GM12878 (cell line): ENCODE measurements around the gene NPBWR2. TPM values are rescaled to one million over a fixed set of nuclear protein-coding genes. Genes with fewer than 3 reads are reported as not detected.

Experiments
- ATAC-seq: fragments of 200-7000 bp; cut with Tn5 transposase; 3 replicates; pipeline ENCODE4 v1.9.1; 2020; ENCODE audit warnings: mild to moderate bottlenecking, moderate library complexity
- BruUV-seq: library from RNA; stranded (reverse); fragments of 400-500 nt; replicated peaks from 2 replicates; lab custom pipeline; 2021; lab: Mats Ljungman, UMichigan
- CTCF ChIA-PET: fragments of 300-600 bp; sonication (Branson Sonifier 250); formaldehyde crosslinking; extraction: SDS; loops from one replicate; lab custom pipeline; 2021; ENCODE audit warnings: inconsistent platforms; lab: Yijun Ruan, JAX
- POLR2A ChIA-PET: fragments of 350-600 bp; formaldehyde crosslinking; extraction: SDS; loops from one replicate; lab custom pipeline; 2021; ENCODE audit warnings: inconsistent platforms; lab: Charles Lee
- RAD21 ChIA-PET: fragments of 300-600 bp; sonication (Branson Sonifier 250); formaldehyde crosslinking; loops from one replicate; lab custom pipeline; 2023; ENCODE audit warnings: antibody characterized with exemption; ENCODE audit not compliant: unreplicated experiment; lab: Charles Lee
- SMC1A ChIA-PET: fragments of 300-600 bp; sonication (Branson Sonifier 250); formaldehyde crosslinking; loops from one replicate; lab custom pipeline; 2023; ENCODE audit not compliant: unreplicated experiment, uncharacterized antibody; lab: Charles Lee
- DNase-seq: peaks from one replicate; pipeline ENCODE4 v3.0.0-alpha.2; 2011; ENCODE audit warnings: low read depth, low spot score
- FAIRE-seq: peaks from 3 replicates; lab custom pipeline; 2011; peaks lifted over from hg19 to GRCh38; lab: Jason Lieb, UNC
- H2AFZ ChIP-seq: 2 replicates; pipeline ENCODE4 v1.6.0; 2011; ENCODE audit warnings: low read depth, low read length, control low read depth; ENCODE audit not compliant: control insufficient read depth
- H3K27ac ChIP-seq: 2 replicates; pipeline ENCODE4 v1.5.1; 2011; ENCODE audit warnings: control low read depth; ENCODE audit not compliant: control insufficient read depth, insufficient read depth
- H3K27me3 ChIP-seq, 2 experiments: replicated peaks in 1 of 2; 2 replicates each; pipeline versions ENCODE4 v1.6.0 to v1.6.1; 2011; ENCODE audit warnings: low read length in 1 of 2; ENCODE audit not compliant: control insufficient read depth in 2 of 2, insufficient read depth in 2 of 2
- H3K36me3 ChIP-seq, 2 experiments: 2 replicates each; pipeline ENCODE4 v1.5.1; 2011; ENCODE audit warnings: low read length in 1 of 2; ENCODE audit not compliant: control insufficient read depth in 2 of 2, insufficient read depth in 2 of 2
- H3K4me1 ChIP-seq: 2 replicates; pipeline ENCODE4 v1.6.1; 2011; ENCODE audit warnings: mild to moderate bottlenecking, low read length, moderate library complexity, mixed read lengths; ENCODE audit not compliant: control insufficient read depth, insufficient read depth
- H3K4me2 ChIP-seq: 2 replicates; pipeline ENCODE4 v1.6.0; 2011; ENCODE audit warnings: control low read depth; ENCODE audit not compliant: control insufficient read depth, insufficient read depth
- H3K4me3 ChIP-seq: fragments of 200-600 bp; sonication (generic); 2 replicates; pipeline ENCODE4 v1.5.1; 2016
- H3K79me2 ChIP-seq: 2 replicates; pipeline ENCODE4 v1.6.0; 2011; ENCODE audit warnings: low read length; ENCODE audit not compliant: control insufficient read depth, insufficient read depth
- H3K9ac ChIP-seq: 2 replicates; pipeline ENCODE4 v1.8.0; 2011; ENCODE audit warnings: low read length, control low read depth, mixed read lengths; ENCODE audit not compliant: control insufficient read depth, insufficient read depth
- H3K9me3 ChIP-seq: replicated peaks from 3 replicates; pipeline ENCODE4 v1.5.1; 2011; ENCODE audit warnings: mild to moderate bottlenecking, low read length; ENCODE audit not compliant: control insufficient read depth, insufficient read depth
- H4K20me1 ChIP-seq: 2 replicates; pipeline ENCODE4 v1.6.0; 2011; ENCODE audit not compliant: control insufficient read depth, insufficient read depth
- BACH1 ChIP-seq: fragments of 450-650 bp; IDR thresholded peaks from 2 replicates; pipeline ENCODE4 v1.6.1; 2017; ENCODE audit warnings: mild to moderate bottlenecking, borderline replicate concordance
- FOS ChIP-seq: IDR thresholded peaks from 3 replicates; pipeline ENCODE4 v1.6.1; 2011; ENCODE audit warnings: borderline replicate concordance; ENCODE audit not compliant: insufficient read length; ENCODE audit errors: extremely low read depth
- JUNB ChIP-seq: IDR thresholded peaks from 2 replicates; pipeline ENCODE4 v1.6.1; 2016; ENCODE audit warnings: antibody characterized with exemption, mild to moderate bottlenecking
- KAT2A ChIP-seq: conservative IDR thresholded peaks from 2 replicates; pipeline ENCODE4 v1.6.1; 2011; ENCODE audit warnings: low read depth, low read length; ENCODE audit not compliant: control insufficient read depth
- MTA3 ChIP-seq: IDR thresholded peaks from 2 replicates; pipeline ENCODE4 v1.6.1; 2012; ENCODE audit warnings: low read length, inconsistent platforms, borderline replicate concordance
- MXI1 ChIP-seq: fragments of 150-350 bp; IDR thresholded peaks from 2 replicates; pipeline ENCODE4 v1.6.1; 2011; ENCODE audit warnings: low read depth, mild to moderate bottlenecking, inconsistent platforms, low read length, improper control_type of control experiment
- NR2C2 ChIP-seq: IDR thresholded peaks from 2 replicates; pipeline ENCODE4 v1.6.1; 2011; ENCODE audit warnings: borderline replicate concordance, low read depth; ENCODE audit not compliant: control insufficient read depth, insufficient read length
- NR2F1 ChIP-seq: fragments of 450-650 bp; conservative IDR thresholded peaks from 2 replicates; pipeline ENCODE4 v1.6.1; 2017; ENCODE audit warnings: mild to moderate bottlenecking
- NRF1 ChIP-seq: conservative IDR thresholded peaks from 2 replicates; pipeline ENCODE4 v1.6.1; 2011; ENCODE audit warnings: mild to moderate bottlenecking, low read depth, low read length, improper control_type of control experiment
- POU2F2 ChIP-seq: IDR thresholded peaks from 3 replicates; pipeline ENCODE4 v1.6.1; 2011; ENCODE audit warnings: low read depth, mild to moderate bottlenecking, low read length, borderline replicate concordance
- RELA ChIP-seq: fragments of 450-650 bp; IDR thresholded peaks from 2 replicates; pipeline ENCODE4 v1.8.0; 2014; ENCODE audit warnings: borderline replicate concordance; ENCODE audit not compliant: partially characterized antibody
- USF1 ChIP-seq: IDR thresholded peaks from 2 replicates; pipeline ENCODE4 v1.6.1; 2011; ENCODE audit warnings: borderline replicate concordance, low read depth, mild to moderate bottlenecking, moderate library complexity, mixed read lengths, low read length; ENCODE audit not compliant: insufficient read depth; ENCODE audit errors: extremely low read length
- ZBTB4 ChIP-seq: fragments of 450-650 bp; formaldehyde crosslinking; IDR thresholded peaks from 2 replicates; pipeline ENCODE4 v1.4.0; 2022; ENCODE audit warnings: mild to moderate bottlenecking, moderate library complexity
- WGBS: methylation state at CpG from one replicate; pipeline ENCODE4 v1.1.6; 2016; ENCODE audit warnings: low lambda C conversion rate; ENCODE audit not compliant: insufficient replicate concordance, insufficient coverage; ENCODE audit errors: missing lambda C conversion rate; 5-methylcytosine and 5-hydroxymethylcytosine counted together
- in situ Hi-C: fragments of 300-500 bp; cut with MboI; formaldehyde crosslinking; loops from 9 replicates; pipeline ENCODE4 v1.14.3; 2018; ENCODE audit warnings: mixed read lengths
- intact Hi-C: fragments of 100-400 bp; cut with micrococcal nuclease; formaldehyde crosslinking; loops from one replicate; pipeline ENCODE4 v1.14.2; 2022; ENCODE audit not compliant: unreplicated experiment
- polyA plus RNA-seq, 11 experiments: library from polyadenylated mRNA; depleted of rRNA in 4 of 11; unstranded in 6 of 11; stranded (reverse) in 5 of 11; fragments of >200 nt; fragmentation: Nextera tagmentation in 4 of 11; fragmentation: Illumina TruSeq in 1 of 11; extraction: Ambion mirVana in 4 of 11; extraction: Trizol in 1 of 11; gene quantifications; 1 replicate in 1 of 11; 2 replicates in 10 of 11; pipeline versions ENCODE4 v1.2.1 to v1.2.3, GENCODE V29; 2011 to 2016; ENCODE audit warnings: inconsistent platforms in 2 of 11, missing spikeins in 2 of 11, low read depth in 1 of 11
- total RNA-seq, 4 experiments: library from RNA; depleted of rRNA in 3 of 4; stranded (reverse); fragments of >200 nt in 3 of 4; fragmentation: Illumina TruSeq in 1 of 4; extraction: Trizol in 1 of 4; gene quantifications; 2 replicates each; pipeline versions ENCODE4 v1.2.1 to v1.2.3, GENCODE V29; 2013 to 2021

Gene NPBWR2
- total and polyA plus RNA-seq, 10 of the 15 experiments (the other 5 are each of a cell fraction or from before 2014, with no cell fraction given) = not detected

- TF ChIP-seq ZBTB4 (CRISPR knock-in tag) (no peak), NRF1 (no peak)
Measured at GRCh38 chr20:64056889-64057627, 50.3 kb downstream of the NPBWR2 start (continued).

GRCh38 chr20:64056639-64056888, 50.8 kb downstream of the NPBWR2 start:
- no peaks in the 10 kb centered on the region; the same call in none of the 2 replicates for H3K79me2 ChIP-seq
- POLR2A ChIA-PET = interaction anchor here (0.6 to 2.6 kb wide), 5 partner anchors 17 to 77 kb away, joined by 3 to 28 read pairs (median 4); no protein-coding TSS in a partner anchor
- in situ Hi-C loops (no loop called here), intact Hi-C loops (loop anchor here (2.0 to 10.0 kb wide), 4 partner anchors 18 to 192 kb away; partner anchors contain the start of genes ABHD16B, PRPF6, TPD52L2 and UCKL1)
- H3K4me3 ChIP-seq = no peak overlapping the region
- WGBS = 65% methylated on average over 7 of the region's 7 CpGs
- FAIRE-seq = no peak
- H3K36me3 ChIP-seq = no peaks in the 10 kb centered on the region
- no peak for DNase-seq
- H3K4me1 ChIP-seq = peaks cover 48% of the 10 kb centered on the region
- H3K9me3 ChIP-seq = no peaks in the 10 kb centered on the region
- no peak for TF ChIP-seq KAT2A
- no peak; the same call in 1 of the 2 replicates for TF ChIP-seq NR2F1
- no peak for TF ChIP-seq JUNB
- no peak for TF ChIP-seq NR2C2
- TF ChIP-seq MXI1 = no peak
- TF ChIP-seq POU2F2 = no peak
- no peak for TF ChIP-seq BACH1
- no peak for TF ChIP-seq MTA3
- no peak for TF ChIP-seq RELA
- TF ChIP-seq FOS = no peak
- no peak for TF ChIP-seq USF1
- CTCF ChIA-PET = interaction anchor here (0.9 to 9.2 kb wide), 6 partner anchors 10 to 192 kb away, joined by 3 to 108 read pairs (median 8); partner anchors contain the start of genes PRPF6, SAMD10 and TPD52L2
- BruUV-seq = no TSS peak
- no peaks in the 10 kb centered on the region for H4K20me1 ChIP-seq
- SMC1A ChIA-PET = no interaction called here
- H3K27ac ChIP-seq = peak overlapping the region; percentile 50
- no peak overlapping the region for H3K9ac ChIP-seq
- no peaks in the 10 kb centered on the region; a peak in 1 of 4 replicates for H3K27me3 ChIP-seq
- no peak overlapping the region for H2AFZ ChIP-seq
- RAD21 ChIA-PET = interaction anchor here (1.3 to 7.1 kb wide), 5 partner anchors 16 to 75 kb away, joined by 3 to 78 read pairs (median 7); partner anchors contain the start of gene PRPF6
- no peak for ATAC-seq
- peak overlapping the region; percentile 90; the same call in 1 of the 2 replicates for H3K4me2 ChIP-seq
